Panc1 (cell line): ENCODE data around the gene CIBAR2.

Experiments used
- CTCF ChIP-seq: fragments of 450-650 bp; IDR thresholded peaks from 2 replicates; pipeline ENCODE4 v1.5.1; 2017; ENCODE audit warnings: mild to moderate bottlenecking
- POLR2AphosphoS5 ChIP-seq: IDR thresholded peaks from 2 replicates; pipeline ENCODE4 v1.6.1; 2012; ENCODE audit warnings: mild to moderate bottlenecking, low read depth, low read length, moderate library complexity
- REST ChIP-seq, 2 experiments: IDR thresholded peaks; 2 replicates each; pipeline ENCODE4 v1.6.1; 2011 to 2012; ENCODE audit warnings: low read depth in 2 of 2, control low read depth in 1 of 2, low read length in 1 of 2, mild to moderate bottlenecking in 1 of 2, moderate library complexity in 1 of 2; ENCODE audit not compliant: insufficient read depth in 1 of 2
- SIN3A ChIP-seq: IDR thresholded peaks from 2 replicates; pipeline ENCODE4 v1.6.1; 2012; ENCODE audit warnings: low read depth, mild to moderate bottlenecking, low read length, moderate library complexity, borderline replicate concordance; ENCODE audit not compliant: insufficient read depth
- TCF7L2 ChIP-seq: IDR thresholded peaks from 2 replicates; pipeline ENCODE4 v1.6.1; 2011; ENCODE audit warnings: mild to moderate bottlenecking, low read depth, low read length, inconsistent platforms

- no peak for TF ChIP-seq POLR2AphosphoS5
- TF ChIP-seq CTCF = no peak
- TF ChIP-seq SIN3A = no peak
- no peak for TF ChIP-seq REST (IDR thresholded peaks at IDR 0.05; ENCODE audit: insufficient read depth in 1 of 2, low read depth in 2 of 2, low read length in 1 of 2)
- no peak for TF ChIP-seq TCF7L2
These were observed 20.0 kb downstream of the CIBAR2 start for GRCh38 chr16:85092309-85092708.
